Esophagus muscularis mucosa (tissue), 3 donors: ENCODE results near the gene FZR1.

Source experiments
- POLR2A ChIP-seq: fragments of 450-650 bp; IDR thresholded peaks from one replicate; pipeline ENCODE4 v1.6.1; 2017; ENCODE audit warnings: antibody characterized with exemption, moderate library complexity, mild to moderate bottlenecking, low read depth
- POLR2AphosphoS5 ChIP-seq, 2 donors: sonication (generic); formaldehyde crosslinking; IDR thresholded peaks; one replicate each; pipeline ENCODE4 v1.6.1; 2017; ENCODE audit warnings: antibody characterized with exemption in 2 of 2
- TF ChIP-seq, protein P1 (sequence below), 3 experiments: fragments of 200-600 bp in 2 of 3; fragments of 450-650 bp in 1 of 3; sonication (generic) in 2 of 3; IDR thresholded peaks; one replicate each; pipeline ENCODE4 v1.5.1; 2017 to 2019; ENCODE audit warnings: antibody characterized with exemption in 3 of 3, mild to moderate bottlenecking in 2 of 3, moderate library complexity in 1 of 3

DNA sequence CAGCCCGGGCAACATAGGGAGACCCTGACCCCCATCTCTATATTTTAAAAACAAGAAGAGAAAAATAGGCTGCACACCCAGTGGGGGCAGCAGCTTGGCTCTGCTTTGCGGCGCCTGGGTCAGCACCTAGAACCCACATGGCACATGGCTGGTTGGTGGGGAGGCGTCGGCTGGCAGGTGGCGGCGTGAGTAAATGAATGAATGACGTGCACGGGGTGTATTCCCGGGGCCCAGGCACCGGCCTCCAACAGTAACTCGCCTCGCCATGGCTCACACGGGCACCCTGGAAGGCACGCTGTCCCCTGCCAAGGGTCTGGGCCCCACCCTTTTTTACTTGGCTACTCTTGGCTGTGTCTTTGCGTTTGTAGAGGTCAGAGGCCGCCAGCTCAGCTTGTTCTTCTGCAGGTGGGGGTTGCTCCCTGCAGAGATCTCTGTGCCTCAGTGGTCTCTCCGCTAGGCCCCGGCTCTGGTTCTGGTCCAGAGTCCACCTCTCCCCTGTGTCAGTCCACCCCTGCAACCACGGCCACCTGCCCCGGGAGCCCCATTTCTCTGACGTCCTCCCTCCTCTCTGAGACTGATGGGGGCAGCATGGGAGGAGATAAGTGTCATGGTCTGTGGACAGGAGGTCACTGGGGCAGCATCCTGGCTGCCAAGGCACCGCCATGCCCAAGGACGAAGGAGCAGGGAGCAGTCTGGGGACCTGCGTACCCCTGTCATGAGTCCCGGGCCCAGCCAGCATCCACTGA lies 5.6 kb downstream of the FZR1 start:
- TF ChIP-seq POLR2A (no peak), POLR2AphosphoS5 (IDR thresholded peaks at IDR 0.05) (no peak)
- TF ChIP-seq, protein P1, sequence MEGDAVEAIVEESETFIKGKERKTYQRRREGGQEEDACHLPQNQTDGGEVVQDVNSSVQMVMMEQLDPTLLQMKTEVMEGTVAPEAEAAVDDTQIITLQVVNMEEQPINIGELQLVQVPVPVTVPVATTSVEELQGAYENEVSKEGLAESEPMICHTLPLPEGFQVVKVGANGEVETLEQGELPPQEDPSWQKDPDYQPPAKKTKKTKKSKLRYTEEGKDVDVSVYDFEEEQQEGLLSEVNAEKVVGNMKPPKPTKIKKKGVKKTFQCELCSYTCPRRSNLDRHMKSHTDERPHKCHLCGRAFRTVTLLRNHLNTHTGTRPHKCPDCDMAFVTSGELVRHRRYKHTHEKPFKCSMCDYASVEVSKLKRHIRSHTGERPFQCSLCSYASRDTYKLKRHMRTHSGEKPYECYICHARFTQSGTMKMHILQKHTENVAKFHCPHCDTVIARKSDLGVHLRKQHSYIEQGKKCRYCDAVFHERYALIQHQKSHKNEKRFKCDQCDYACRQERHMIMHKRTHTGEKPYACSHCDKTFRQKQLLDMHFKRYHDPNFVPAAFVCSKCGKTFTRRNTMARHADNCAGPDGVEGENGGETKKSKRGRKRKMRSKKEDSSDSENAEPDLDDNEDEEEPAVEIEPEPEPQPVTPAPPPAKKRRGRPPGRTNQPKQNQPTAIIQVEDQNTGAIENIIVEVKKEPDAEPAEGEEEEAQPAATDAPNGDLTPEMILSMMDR (IDR thresholded peaks at IDR 0.05) = no peak
